Endothelial cell (in vitro differentiated cells): ENCODE data around the gene TAL1. TPM values are rescaled to one million over a fixed set of nuclear protein-coding genes. Genes with fewer than 3 reads are reported as not detected.

Experiments used
- DNase-seq: peaks from one replicate; pipeline ENCODE4 v3.0.0; 2021; ENCODE audit warnings: low spot score
- H3K27ac Mint-ChIP-seq: one replicate; pipeline ENCODE4 v1.8.0; 2021; ENCODE audit warnings: mixed read lengths, inconsistent platforms; ENCODE audit not compliant: unreplicated experiment
- H3K27me3 Mint-ChIP-seq: one replicate; pipeline ENCODE4 v1.8.0; 2021; ENCODE audit warnings: mild to moderate bottlenecking, moderate library complexity, mixed read lengths, inconsistent platforms; ENCODE audit not compliant: unreplicated experiment
- H3K36me3 Mint-ChIP-seq: one replicate; pipeline ENCODE4 v1.8.0; 2021; ENCODE audit warnings: mild to moderate bottlenecking, low read depth, mixed read lengths, inconsistent platforms; ENCODE audit not compliant: unreplicated experiment
- H3K4me1 Mint-ChIP-seq: one replicate; pipeline ENCODE4 v1.8.0; 2021; ENCODE audit warnings: mild to moderate bottlenecking, mixed read lengths, inconsistent platforms; ENCODE audit not compliant: unreplicated experiment
- H3K4me3 Mint-ChIP-seq: one replicate; pipeline ENCODE4 v1.8.0; 2021; ENCODE audit warnings: mild to moderate bottlenecking, mixed read lengths, inconsistent platforms; ENCODE audit not compliant: unreplicated experiment
- H3K9me3 Mint-ChIP-seq: one replicate; pipeline ENCODE4 v1.8.0; 2021; ENCODE audit warnings: mixed read lengths, inconsistent platforms; ENCODE audit not compliant: unreplicated experiment
- total RNA-seq: library from RNA; stranded (reverse); fragmentation: NEBNext Ultra II Directional; extraction: Animal tissue kit (Norgen Biotek cat#: 25700); gene quantifications from one replicate; pipeline ENCODE4 v1.2.1, GENCODE V29; 2021; ENCODE audit not compliant: unreplicated experiment
- TF ChIP-seq, protein P1 (sequence below): fragments of 200-600 bp; sonication (generic); IDR thresholded peaks from one replicate; pipeline ENCODE4 v1.5.0; 2021; ENCODE audit warnings: antibody characterized with exemption; ENCODE audit not compliant: unreplicated experiment

The TAL1 gene
- total RNA-seq, 1 donor from 2014 or later, result 199 TPM

DNA sequence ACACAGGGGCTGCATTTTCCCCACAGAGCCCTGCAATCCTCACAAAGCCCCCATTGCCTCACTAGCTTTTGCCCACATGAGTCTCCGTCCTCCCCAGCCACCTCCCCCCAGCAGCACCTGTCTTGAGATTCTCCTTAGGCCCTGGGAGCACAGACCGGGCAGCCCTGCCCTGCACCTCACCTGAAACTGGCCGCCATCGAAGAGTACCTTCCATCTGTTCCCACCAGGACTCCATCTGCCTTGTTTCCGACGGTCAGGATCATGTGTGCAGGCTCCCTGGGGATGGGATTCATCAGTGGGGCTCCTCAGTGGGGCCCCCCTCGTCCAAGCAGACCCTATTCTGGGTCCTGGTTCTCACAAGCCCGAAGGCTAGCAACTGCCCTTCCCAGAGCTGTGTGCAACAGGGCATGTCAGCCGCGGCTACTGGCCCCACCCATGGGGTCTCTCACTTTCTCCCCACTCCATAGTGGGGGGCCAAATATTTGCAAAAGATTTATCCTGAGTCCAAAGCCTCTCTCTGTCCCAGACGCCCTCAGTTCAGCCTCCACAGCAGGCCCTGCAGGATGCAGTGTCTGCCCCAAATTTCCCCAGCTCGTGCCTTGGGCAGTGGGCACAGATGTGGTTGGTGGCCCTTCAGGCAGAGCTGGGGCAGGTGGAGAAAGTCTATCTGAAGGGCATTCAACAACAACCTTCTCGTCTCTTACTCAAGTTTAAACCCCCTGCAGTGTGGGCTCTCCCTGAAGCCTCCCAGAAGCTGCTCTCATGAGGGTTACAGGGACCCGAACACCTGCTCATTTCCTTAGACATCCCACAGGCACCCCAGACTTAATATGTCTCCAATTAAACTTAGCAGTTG, 47.0 kb downstream of the TAL1 start:
- Mint-ChIP-seq H3K27me3 (peaks cover 16% of the 10 kb centered on the region), H3K36me3 (no peaks in the 10 kb centered on the region), H3K4me3 (no peak overlapping the region)

DNA sequence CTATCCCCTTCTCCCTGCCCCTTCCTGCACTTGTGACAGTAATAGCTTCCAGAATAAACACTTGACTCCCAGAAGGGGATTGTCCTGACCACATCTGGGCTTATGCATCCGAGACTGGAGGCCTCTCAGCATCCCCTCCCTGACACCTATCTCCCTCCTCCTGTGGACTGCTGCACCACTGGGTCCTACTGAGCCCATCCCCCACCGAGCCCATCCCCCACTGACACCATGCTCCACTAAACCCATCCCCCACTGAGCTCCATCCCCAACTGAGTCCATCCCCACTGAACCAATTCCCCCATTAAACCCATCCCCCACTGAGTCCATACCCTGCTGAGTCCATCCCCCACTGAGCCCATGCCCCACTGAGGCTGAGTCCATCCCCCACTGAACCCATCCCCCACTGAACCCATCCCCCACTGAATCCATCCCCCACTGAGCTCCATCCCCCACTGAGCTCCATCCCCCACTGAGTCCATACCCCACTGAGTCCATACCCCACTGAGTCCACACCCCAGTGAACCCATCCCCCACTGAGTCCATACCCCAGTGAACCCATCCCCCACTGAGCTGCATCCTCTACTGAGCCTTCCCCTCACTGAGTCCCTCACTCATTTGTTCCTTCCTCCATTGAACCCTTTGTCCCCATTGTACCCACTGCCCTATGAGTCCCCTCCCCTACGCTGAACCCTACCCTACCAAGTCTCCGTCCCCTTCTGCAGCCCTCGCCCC, 47.8 kb downstream of the TAL1 start:
- TF ChIP-seq, protein P1, sequence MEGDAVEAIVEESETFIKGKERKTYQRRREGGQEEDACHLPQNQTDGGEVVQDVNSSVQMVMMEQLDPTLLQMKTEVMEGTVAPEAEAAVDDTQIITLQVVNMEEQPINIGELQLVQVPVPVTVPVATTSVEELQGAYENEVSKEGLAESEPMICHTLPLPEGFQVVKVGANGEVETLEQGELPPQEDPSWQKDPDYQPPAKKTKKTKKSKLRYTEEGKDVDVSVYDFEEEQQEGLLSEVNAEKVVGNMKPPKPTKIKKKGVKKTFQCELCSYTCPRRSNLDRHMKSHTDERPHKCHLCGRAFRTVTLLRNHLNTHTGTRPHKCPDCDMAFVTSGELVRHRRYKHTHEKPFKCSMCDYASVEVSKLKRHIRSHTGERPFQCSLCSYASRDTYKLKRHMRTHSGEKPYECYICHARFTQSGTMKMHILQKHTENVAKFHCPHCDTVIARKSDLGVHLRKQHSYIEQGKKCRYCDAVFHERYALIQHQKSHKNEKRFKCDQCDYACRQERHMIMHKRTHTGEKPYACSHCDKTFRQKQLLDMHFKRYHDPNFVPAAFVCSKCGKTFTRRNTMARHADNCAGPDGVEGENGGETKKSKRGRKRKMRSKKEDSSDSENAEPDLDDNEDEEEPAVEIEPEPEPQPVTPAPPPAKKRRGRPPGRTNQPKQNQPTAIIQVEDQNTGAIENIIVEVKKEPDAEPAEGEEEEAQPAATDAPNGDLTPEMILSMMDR, result no peak
- DNase-seq, result no peak
- no peaks in the 10 kb centered on the region for H3K36me3 Mint-ChIP-seq

More for the DNA sequence above, 47.0 kb downstream of the TAL1 start:
- peaks cover 35% of the 10 kb centered on the region for H3K4me1 Mint-ChIP-seq
- TF ChIP-seq, protein P1, result no peak
- no peak for DNase-seq
- no peak overlapping the region for H3K27ac Mint-ChIP-seq
- H3K9me3 Mint-ChIP-seq, result peaks cover 5% of the 10 kb centered on the region

DNA sequence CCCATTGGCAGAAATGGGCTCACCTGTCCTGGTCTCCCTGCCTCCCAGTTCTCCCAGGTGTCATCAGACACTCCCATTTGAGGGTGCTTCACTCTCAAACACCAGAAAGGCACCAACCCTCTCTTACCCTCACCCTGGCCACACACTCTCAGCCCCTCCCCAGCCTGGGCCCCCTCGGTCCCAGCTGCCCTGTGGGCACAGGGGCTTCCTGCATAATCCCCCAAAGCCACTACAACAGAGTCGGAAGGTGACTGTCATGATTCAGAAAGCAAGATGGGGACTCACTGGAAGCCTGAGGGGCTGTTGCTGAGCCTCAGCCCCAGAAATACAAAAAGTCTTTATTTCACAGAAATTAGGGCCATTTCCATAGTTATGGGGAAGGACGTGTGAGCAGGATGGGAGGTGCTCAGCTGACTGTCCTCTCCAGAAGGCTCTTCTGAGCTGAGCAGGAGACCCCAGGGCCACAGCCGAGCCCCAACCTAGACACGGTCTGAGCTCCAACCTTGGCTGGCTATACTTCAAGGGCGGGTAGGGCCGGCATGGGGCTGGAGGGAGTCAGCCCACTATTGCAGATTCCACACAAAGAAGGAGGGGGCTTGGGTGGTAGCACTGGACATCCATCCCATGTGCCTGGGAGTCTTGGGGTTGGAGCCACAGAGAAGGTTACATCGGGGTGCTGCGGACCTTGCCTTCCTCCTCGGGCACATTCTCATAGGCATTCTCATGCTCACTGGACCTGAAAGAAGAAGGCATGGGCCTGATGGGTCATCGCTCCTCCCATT, 48.5 kb downstream of the TAL1 start:
- H3K9me3 Mint-ChIP-seq, result peaks cover 5% of the 10 kb centered on the region
- no peak overlapping the region for H3K27ac Mint-ChIP-seq
- DNase-seq, result no peak
- TF ChIP-seq, protein P1, result no peak
- peaks cover 44% of the 10 kb centered on the region for H3K4me1 Mint-ChIP-seq
- no peak overlapping the region for H3K4me3 Mint-ChIP-seq
- H3K27me3 Mint-ChIP-seq, result peaks cover 21% of the 10 kb centered on the region
- H3K36me3 Mint-ChIP-seq, result no peaks in the 10 kb centered on the region

More for the DNA sequence above, 47.8 kb downstream of the TAL1 start:
- Mint-ChIP-seq H3K9me3 (peaks cover 5% of the 10 kb centered on the region), H3K27ac (no peak overlapping the region), H3K4me3 (no peak overlapping the region), H3K4me1 (peaks cover 38% of the 10 kb centered on the region), H3K27me3 (peaks cover 19% of the 10 kb centered on the region)

DNA sequence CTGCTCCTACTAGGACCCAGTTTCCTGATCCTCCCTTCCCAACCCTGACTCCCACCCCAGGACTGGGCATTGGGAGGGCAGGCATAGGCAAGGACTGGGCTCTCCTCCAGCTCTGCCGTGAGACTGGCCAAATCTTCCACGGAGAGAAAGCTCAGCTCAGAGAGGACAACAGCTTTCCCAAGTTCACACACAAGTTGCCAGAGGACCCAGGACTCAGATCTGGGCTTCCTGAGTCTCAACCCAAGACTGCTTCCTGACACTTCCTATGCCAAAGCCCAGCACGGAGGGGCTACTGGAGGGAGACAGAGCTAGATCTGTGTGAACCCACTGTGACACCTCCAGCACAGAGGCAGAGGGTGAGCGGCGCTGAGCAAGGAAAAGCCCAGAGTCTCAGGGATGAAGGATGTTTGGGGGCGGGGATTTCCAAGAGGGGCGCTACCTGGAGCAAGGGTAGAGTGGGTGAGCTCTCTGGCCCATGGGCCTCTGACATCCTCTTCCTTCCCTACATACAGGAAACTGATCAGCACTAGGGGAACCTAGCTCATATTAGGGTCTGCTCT, 49.3 kb downstream of the TAL1 start:
- H3K9me3 Mint-ChIP-seq, result peaks cover 5% of the 10 kb centered on the region
- no peak overlapping the region for H3K27ac Mint-ChIP-seq
- H3K4me3 Mint-ChIP-seq, result no peak overlapping the region
- DNase-seq, result no peak
- peaks cover 25% of the 10 kb centered on the region for H3K27me3 Mint-ChIP-seq
- no peaks in the 10 kb centered on the region for H3K36me3 Mint-ChIP-seq
- TF ChIP-seq, protein P1, result no peak
- peaks cover 44% of the 10 kb centered on the region for H3K4me1 Mint-ChIP-seq
